GM18951 (cell line): ENCODE data around the gene BANP.

Experiments used
- POLR2A ChIP-seq: IDR thresholded peaks from 4 replicates; pipeline ENCODE4 v1.6.1; 2011; ENCODE audit warnings: mild to moderate bottlenecking; ENCODE audit not compliant: insufficient read length, insufficient read depth; ENCODE audit errors: extremely low read depth
- in situ Hi-C: fragments of 300-500 bp; cut with MboI; formaldehyde crosslinking; loops from one replicate; pipeline ENCODE4 v1.12.0; 2022; ENCODE audit warnings: low sequenced_read_pairs, mixed read lengths, inconsistent platforms; ENCODE audit not compliant: unreplicated experiment

The BANP gene

GRCh38 chr16:87951552-87952538 lies 611 bp downstream of the BANP start:
- in situ Hi-C loops = loop anchor here (25.0 kb wide), 1 partner anchor 585 kb away; no protein-coding TSS in a partner anchor
- peak; percentile 83 for TF ChIP-seq POLR2A

- TF ChIP-seq POLR2A = no peak
- in situ Hi-C loops = loop anchor here (25.0 kb wide), 1 partner anchor 585 kb away; no protein-coding TSS in a partner anchor
Observed at GRCh38 chr16:87952751-87953150, 1.5 kb downstream of the BANP start.

GRCh38 chr16:87953308-87954215 lies 2.3 kb downstream of the BANP start:
- in situ Hi-C loops = loop anchor here (25.0 kb wide), 1 partner anchor 584 kb away; no protein-coding TSS in a partner anchor
- no peak for TF ChIP-seq POLR2A

- no peak for TF ChIP-seq POLR2A
Observed at GRCh38 chr16:87954361-87954760, 3.1 kb downstream of the BANP start.

GRCh38 chr16:87954826-87955225 lies 3.6 kb downstream of the BANP start:
- TF ChIP-seq POLR2A = no peak
- in situ Hi-C loops = loop anchor here (25.0 kb wide), 1 partner anchor 582 kb away; no protein-coding TSS in a partner anchor

More at GRCh38 chr16:87954361-87954760, 3.1 kb downstream of the BANP start:
- in situ Hi-C loops = loop anchor here (25.0 kb wide), 1 partner anchor 583 kb away; no protein-coding TSS in a partner anchor

GRCh38 chr16:87955302-87956097 lies 4.3 kb downstream of the BANP start:
- TF ChIP-seq POLR2A = no peak
- in situ Hi-C loops = loop anchor here (25.0 kb wide), 1 partner anchor 582 kb away; no protein-coding TSS in a partner anchor

GRCh38 chr16:87956098-87956364 lies 4.8 kb downstream of the BANP start:
- no peak for TF ChIP-seq POLR2A
- in situ Hi-C loops = loop anchor here (25.0 kb wide), 1 partner anchor 581 kb away; no protein-coding TSS in a partner anchor

- in situ Hi-C loops = loop anchor here (25.0 kb wide), 1 partner anchor 581 kb away; no protein-coding TSS in a partner anchor
- peak; percentile 46 for TF ChIP-seq POLR2A
Observed at GRCh38 chr16:87956365-87957231, 5.4 kb downstream of the BANP start.

GRCh38 chr16:87957296-87958094 lies 6.3 kb downstream of the BANP start:
- in situ Hi-C loops = loop anchor here (25.0 kb wide), 1 partner anchor 580 kb away; no protein-coding TSS in a partner anchor

GRCh38 chr16:87958632-87959031 lies 7.4 kb downstream of the BANP start:
- in situ Hi-C loops = loop anchor here (25.0 kb wide), 1 partner anchor 579 kb away; no protein-coding TSS in a partner anchor

More at GRCh38 chr16:87957296-87958094, 6.3 kb downstream of the BANP start:
- TF ChIP-seq POLR2A = no peak

More at GRCh38 chr16:87958632-87959031, 7.4 kb downstream of the BANP start:
- no peak for TF ChIP-seq POLR2A
